ENCODE results near the gene RCBTB1. TPM values are rescaled to one million over a fixed set of nuclear protein-coding genes. Genes with fewer than 3 reads are reported as not detected.

Gene RCBTB1
- polyA plus RNA-seq, 1 donor from 2014 or later = 65.3 TPM

GRCh38 chr13:49622174-49622946 is 37.0 kb upstream of the RCBTB1 start:
- H3K27me3 ChIP-seq (ENCODE audit: insufficient read depth, low read depth, low read length) = no peaks in the 10 kb centered on the region
- TF ChIP-seq EP300 (conservative IDR thresholded peaks at IDR 0.05; ENCODE audit: poor library complexity, severe bottlenecking) (no peak), TAF1 (IDR thresholded peaks at IDR 0.05; ENCODE audit: low read depth) (no peak), EZH2 (IDR thresholded peaks at IDR 0.05; ENCODE audit: borderline replicate concordance, insufficient read depth, low read length, poor library complexity, severe bottlenecking) (no peak), SMC3 (conservative IDR thresholded peaks at IDR 0.05; ENCODE audit: poor library complexity) (no peak), RAD21 (conservative IDR thresholded peaks at IDR 0.05) (no peak), REST (IDR thresholded peaks at IDR 0.05; ENCODE audit: borderline replicate concordance) (no peak)
- H3K36me3 ChIP-seq (ENCODE audit: insufficient read depth, low read length) = no peaks in the 10 kb centered on the region
- H3K9ac ChIP-seq (ENCODE audit: low read length) = no peak overlapping the region
- no peaks in the 10 kb centered on the region for H4K20me1 ChIP-seq (ENCODE audit: insufficient read depth)
- H3K9me3 ChIP-seq (ENCODE audit: low read length) = no peaks in the 10 kb centered on the region
- H3K9me2 ChIP-seq (ENCODE audit: insufficient read depth, low read length) = no peaks in the 10 kb centered on the region
- no peak overlapping the region for H3K27ac ChIP-seq (ENCODE audit: low read length)
- no peak overlapping the region for H3K4me2 ChIP-seq (ENCODE audit: low read length)
- no peak overlapping the region for H2AFZ ChIP-seq (ENCODE audit: low read depth, low read length)
- no peaks in the 10 kb centered on the region for H3F3A ChIP-seq (ENCODE audit: insufficient read depth, low read length, poor library complexity, severe bottlenecking)
- no peaks in the 10 kb centered on the region for H3K79me2 ChIP-seq (replicated peaks; ENCODE audit: insufficient read depth, low read length)
- no peak overlapping the region for H3K4me3 ChIP-seq (ENCODE audit: low read length)

- TF ChIP-seq POLR2AphosphoS5 (IDR thresholded peaks at IDR 0.05) (no peak), TAF1 (IDR thresholded peaks at IDR 0.05; ENCODE audit: low read depth) (no peak), REST (IDR thresholded peaks at IDR 0.05; ENCODE audit: borderline replicate concordance) (no peak), CTCF (IDR thresholded peaks at IDR 0.05; ENCODE audit: poor library complexity, severe bottlenecking) (no peak), EP300 (conservative IDR thresholded peaks at IDR 0.05; ENCODE audit: poor library complexity, severe bottlenecking) (no peak), MXI1 (conservative IDR thresholded peaks at IDR 0.05; ENCODE audit: poor library complexity, severe bottlenecking) (no peak), SMC3 (conservative IDR thresholded peaks at IDR 0.05; ENCODE audit: poor library complexity) (no peak), EZH2 (IDR thresholded peaks at IDR 0.05; ENCODE audit: borderline replicate concordance, insufficient read depth, low read length, poor library complexity, severe bottlenecking) (no peak), RAD21 (conservative IDR thresholded peaks at IDR 0.05) (no peak)
Observed at GRCh38 chr13:49620170-49620621, 34.8 kb upstream of the RCBTB1 start.

More at GRCh38 chr13:49620170-49620621, 34.8 kb upstream of the RCBTB1 start:
- Histone ChIP-seq H3K27me3 (ENCODE audit: insufficient read depth, low read depth, low read length) (no peaks in the 10 kb centered on the region), H2AFZ (ENCODE audit: low read depth, low read length) (no peak overlapping the region), H4K20me1 (ENCODE audit: insufficient read depth) (no peaks in the 10 kb centered on the region), H3K4me3 (ENCODE audit: low read length) (no peak overlapping the region), H3K9me2 (ENCODE audit: insufficient read depth, low read length) (no peaks in the 10 kb centered on the region), H3F3A (ENCODE audit: insufficient read depth, low read length, poor library complexity, severe bottlenecking) (no peaks in the 10 kb centered on the region), H3K4me2 (ENCODE audit: low read length) (no peak overlapping the region), H3K79me2 (replicated peaks; ENCODE audit: insufficient read depth, low read length) (no peaks in the 10 kb centered on the region), H3K36me3 (ENCODE audit: insufficient read depth, low read length) (no peaks in the 10 kb centered on the region), H3K9me3 (ENCODE audit: low read length) (no peaks in the 10 kb centered on the region), H3K27ac (ENCODE audit: low read length) (no peak overlapping the region), H3K9ac (ENCODE audit: low read length) (no peak overlapping the region)

Data from neural cell (in vitro differentiated cells).